Lower leg skin (tissue), 4 donors: ENCODE data around the gene ELAPOR1. TPM values are rescaled to one million over a fixed set of nuclear protein-coding genes. Genes with fewer than 3 reads are reported as not detected.

Source experiments
- DNase-seq, 2 donors: peaks; one replicate each; pipeline ENCODE4 v3.0.0-alpha.2; 2019; ENCODE audit warnings: low spot score in 2 of 2
- H3K4me3 ChIP-seq: fragments of 200-600 bp; sonication (generic); 2 replicates; pipeline ENCODE4 v1.5.1; 2017; ENCODE audit warnings: mild to moderate bottlenecking, low read depth; ENCODE audit not compliant: poor library complexity, severe bottlenecking
- POLR2A ChIP-seq, 2 donors: fragments of 450-650 bp; IDR thresholded peaks; one replicate each; pipeline ENCODE4 v1.6.1; 2016 to 2017; ENCODE audit warnings: antibody characterized with exemption in 2 of 2, mild to moderate bottlenecking in 1 of 2, moderate library complexity in 1 of 2
- WGBS, 2 donors: methylation state at CpG; one replicate each; pipeline ENCODE4 v1.1.5; 2018; 5-methylcytosine and 5-hydroxymethylcytosine counted together
- intact Hi-C: fragments of 100-400 bp; cut with DNase I; formaldehyde crosslinking; loops from one replicate; pipeline ENCODE4 v1.15.0; 2023; ENCODE audit warnings: low total_unique reads
- total RNA-seq, 4 donors: library from RNA; depleted of rRNA; stranded (reverse); fragments of >200 nt; gene quantifications; one replicate each; pipeline ENCODE4 v1.1.0, GENCODE V29; 2016
- TF ChIP-seq, protein P1 (sequence below), 3 donors: fragments of 450-650 bp; IDR thresholded peaks; one replicate each; pipeline ENCODE4 v1.5.1; 2016; ENCODE audit warnings: antibody characterized with exemption in 3 of 3, mild to moderate bottlenecking in 3 of 3, moderate library complexity in 2 of 3

The ELAPOR1 gene
- total RNA-seq, 4 donors from 2014 or later = 16.4 to 60.0 (median 33.9) TPM

GRCh38 chr1:109116286-109116685 lies 2.4 kb downstream of the ELAPOR1 start:
- H3K4me3 ChIP-seq = no peak overlapping the region

DNA sequence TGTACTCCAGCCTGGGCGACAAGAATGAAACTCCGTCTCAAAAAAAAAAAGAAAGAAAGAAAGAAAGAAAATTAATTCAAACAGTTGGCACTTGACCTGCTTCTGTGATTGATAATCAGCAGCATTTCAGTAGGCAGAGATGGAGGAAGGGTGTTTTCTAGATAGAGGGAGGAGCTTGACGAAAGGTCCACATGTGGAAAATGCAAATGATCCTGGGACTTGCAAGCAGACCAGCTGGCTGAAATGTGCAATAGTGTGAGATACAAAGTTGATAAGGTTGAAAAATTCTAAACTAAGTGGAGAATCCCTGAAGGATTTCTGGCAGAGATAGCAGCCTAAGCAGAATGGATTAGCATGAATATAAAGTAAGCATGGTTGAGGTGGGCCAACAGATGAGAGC lies 4.2 kb downstream of the ELAPOR1 start:
- DNase-seq = no peak
- no peak overlapping the region for H3K4me3 ChIP-seq
- TF ChIP-seq, protein P1, sequence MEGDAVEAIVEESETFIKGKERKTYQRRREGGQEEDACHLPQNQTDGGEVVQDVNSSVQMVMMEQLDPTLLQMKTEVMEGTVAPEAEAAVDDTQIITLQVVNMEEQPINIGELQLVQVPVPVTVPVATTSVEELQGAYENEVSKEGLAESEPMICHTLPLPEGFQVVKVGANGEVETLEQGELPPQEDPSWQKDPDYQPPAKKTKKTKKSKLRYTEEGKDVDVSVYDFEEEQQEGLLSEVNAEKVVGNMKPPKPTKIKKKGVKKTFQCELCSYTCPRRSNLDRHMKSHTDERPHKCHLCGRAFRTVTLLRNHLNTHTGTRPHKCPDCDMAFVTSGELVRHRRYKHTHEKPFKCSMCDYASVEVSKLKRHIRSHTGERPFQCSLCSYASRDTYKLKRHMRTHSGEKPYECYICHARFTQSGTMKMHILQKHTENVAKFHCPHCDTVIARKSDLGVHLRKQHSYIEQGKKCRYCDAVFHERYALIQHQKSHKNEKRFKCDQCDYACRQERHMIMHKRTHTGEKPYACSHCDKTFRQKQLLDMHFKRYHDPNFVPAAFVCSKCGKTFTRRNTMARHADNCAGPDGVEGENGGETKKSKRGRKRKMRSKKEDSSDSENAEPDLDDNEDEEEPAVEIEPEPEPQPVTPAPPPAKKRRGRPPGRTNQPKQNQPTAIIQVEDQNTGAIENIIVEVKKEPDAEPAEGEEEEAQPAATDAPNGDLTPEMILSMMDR (IDR thresholded peaks at IDR 0.05) = no peak
- TF ChIP-seq POLR2A (IDR thresholded peaks at IDR 0.05) = no peak
- intact Hi-C loops = no loop called here
- WGBS, 2 donors = 77 to 91% methylated on average over 3 of the region's 3 CpGs

More at GRCh38 chr1:109116286-109116685, 2.4 kb downstream of the ELAPOR1 start:
- no peak for TF ChIP-seq POLR2A (IDR thresholded peaks at IDR 0.05)
- TF ChIP-seq, protein P1 (IDR thresholded peaks at IDR 0.05) = no peak
- DNase-seq = no peak
- intact Hi-C loops = no loop called here
- 70 to 85% methylated on average over 1 of the region's 1 CpG for WGBS, 2 donors

- intact Hi-C loops = no loop called here
- no peak overlapping the region for H3K4me3 ChIP-seq
- DNase-seq = no peak
- WGBS, 2 donors = 90 to 91% methylated on average over 5 of the region's 5 CpGs
- no peak for TF ChIP-seq POLR2A (IDR thresholded peaks at IDR 0.05)
- TF ChIP-seq, protein P1 (IDR thresholded peaks at IDR 0.05) = no peak
Observed at GRCh38 chr1:109120356-109120755, 6.4 kb downstream of the ELAPOR1 start.

GRCh38 chr1:109131059-109131458 lies 17.1 kb downstream of the ELAPOR1 start:
- H3K4me3 ChIP-seq = no peak overlapping the region
- WGBS, 2 donors = 88 to 93% methylated on average over 2 of the region's 2 CpGs
- intact Hi-C loops = no loop called here
- TF ChIP-seq, protein P1 (IDR thresholded peaks at IDR 0.05) = no peak
- DNase-seq = no peak

DNA sequence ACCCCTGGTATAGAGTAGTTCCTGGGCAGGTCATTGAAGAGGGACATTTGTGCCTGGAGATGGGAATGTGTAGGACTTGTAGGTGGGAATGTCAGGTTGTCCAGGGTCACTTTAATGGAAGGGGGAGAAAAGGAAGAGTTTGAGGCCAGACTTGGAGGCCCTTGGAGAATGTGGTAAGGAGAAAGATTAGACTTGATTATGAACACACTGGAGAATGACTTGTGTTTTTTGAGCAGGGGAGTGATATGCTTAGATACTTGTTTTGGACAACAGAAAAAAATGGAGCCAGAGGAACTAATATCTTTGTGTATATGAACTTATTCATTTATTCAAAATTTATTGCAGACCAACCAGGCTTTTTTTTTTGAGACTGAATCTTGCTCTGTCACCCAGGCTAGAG lies 17.9 kb downstream of the ELAPOR1 start:
- no peak overlapping the region for H3K4me3 ChIP-seq
- TF ChIP-seq POLR2A (IDR thresholded peaks at IDR 0.05) = no peak
- TF ChIP-seq, protein P1 (IDR thresholded peaks at IDR 0.05) = no peak
- no peak for DNase-seq
- intact Hi-C loops = no loop called here

DNA sequence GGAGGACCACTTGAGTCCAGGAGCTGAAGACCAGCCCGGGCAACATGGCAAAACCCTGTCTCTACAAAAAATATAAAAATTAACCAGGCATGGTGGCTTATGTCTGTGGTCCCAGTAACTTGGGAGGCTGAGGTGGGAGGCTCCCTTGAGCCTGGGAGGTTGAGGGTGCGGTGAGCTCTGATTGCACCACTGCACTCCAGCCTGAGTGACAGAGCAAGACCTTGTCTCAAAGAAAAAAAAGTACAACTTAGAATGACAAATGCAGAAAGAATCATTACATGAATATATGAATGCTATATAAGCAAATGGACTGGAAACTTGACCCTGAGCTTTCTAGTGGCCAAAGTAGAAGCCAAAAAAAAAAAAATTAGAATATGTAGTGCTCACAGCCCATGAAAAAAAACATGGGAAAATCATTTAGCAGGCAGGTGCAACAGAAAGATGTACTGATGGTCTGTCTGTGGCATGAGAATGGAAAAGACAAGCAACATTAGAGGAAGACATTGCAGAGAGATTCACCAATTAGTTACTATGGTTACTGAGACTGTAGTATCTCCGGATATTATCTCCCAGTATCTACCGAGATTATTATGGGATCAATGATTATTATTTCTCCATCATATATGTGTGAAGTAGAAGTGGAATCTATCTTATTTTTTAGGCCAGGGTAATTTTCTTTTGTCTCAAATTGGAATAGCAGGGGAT lies 19.2 kb downstream of the ELAPOR1 start:
- TF ChIP-seq POLR2A (IDR thresholded peaks at IDR 0.05) = no peak
- no peak overlapping the region for H3K4me3 ChIP-seq
- no peak for DNase-seq
- intact Hi-C loops = no loop called here
- WGBS, 2 donors = 67 to 69% methylated on average over 4 of the region's 4 CpGs
